T1000 (cell line): Measurements from ENCODE around the gene SLC25A34.
A peak's percentile ranks its signal among the peaks of the same experiment; 100 is the strongest.

Source experiments
- DNase-seq: peaks from one replicate; lab custom pipeline; 2025; ENCODE audit warnings: mixed read lengths; lab: John Stamatoyannopoulos, UW

The SLC25A34 gene

DNA sequence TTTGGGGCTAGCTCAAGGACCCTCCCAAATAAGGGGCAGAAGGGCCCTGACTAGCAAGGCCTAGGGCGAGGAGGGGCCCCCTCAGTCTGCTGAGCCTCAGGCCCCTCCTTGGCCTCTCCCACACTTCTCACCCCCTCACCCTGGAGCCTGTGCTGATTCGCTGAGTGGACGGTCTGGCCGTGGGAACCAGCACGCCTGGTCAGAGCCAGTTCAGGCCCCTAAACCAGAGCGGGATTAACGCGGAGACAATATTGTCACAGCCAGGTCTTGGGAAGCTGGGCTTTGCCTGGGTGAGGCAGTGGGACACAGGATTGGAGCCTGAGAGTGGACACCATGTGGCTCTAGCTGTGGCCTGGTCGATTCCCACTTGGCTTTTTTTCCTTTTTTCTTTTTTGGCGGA is 17.7 kb downstream of the SLC25A34 start:
- DNase-seq: no peak

DNA sequence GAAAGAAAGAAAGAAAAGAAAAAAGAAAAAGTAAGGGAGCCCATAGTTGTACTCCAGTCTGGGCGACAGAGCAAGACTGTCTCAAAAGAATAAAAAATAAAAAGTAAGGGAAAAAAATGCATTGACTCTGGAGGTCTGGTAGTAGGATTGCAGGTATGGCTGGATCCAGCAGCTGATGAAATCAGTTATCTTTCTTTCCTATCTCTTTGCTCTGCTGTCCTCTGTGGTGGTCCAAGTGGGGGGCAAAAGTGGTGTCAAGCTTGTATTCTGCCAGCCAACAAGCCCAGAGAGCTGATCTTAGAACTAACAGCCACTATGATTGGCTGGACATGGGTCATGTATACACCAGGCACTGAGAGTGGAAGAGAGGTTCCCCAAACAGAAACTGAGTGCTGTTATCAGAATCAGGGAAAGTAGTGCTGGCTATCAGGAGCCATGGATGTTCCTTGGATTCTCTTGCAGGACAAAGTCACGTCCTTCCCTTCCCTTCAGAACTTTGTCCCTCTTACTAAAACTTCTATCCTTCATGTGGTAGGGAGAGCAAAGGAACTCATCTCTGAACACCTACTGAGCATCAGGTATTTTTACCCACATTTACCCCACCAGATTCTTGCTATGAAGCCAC is 19.1 kb downstream of the SLC25A34 start:
- DNase-seq: no peak

DNA sequence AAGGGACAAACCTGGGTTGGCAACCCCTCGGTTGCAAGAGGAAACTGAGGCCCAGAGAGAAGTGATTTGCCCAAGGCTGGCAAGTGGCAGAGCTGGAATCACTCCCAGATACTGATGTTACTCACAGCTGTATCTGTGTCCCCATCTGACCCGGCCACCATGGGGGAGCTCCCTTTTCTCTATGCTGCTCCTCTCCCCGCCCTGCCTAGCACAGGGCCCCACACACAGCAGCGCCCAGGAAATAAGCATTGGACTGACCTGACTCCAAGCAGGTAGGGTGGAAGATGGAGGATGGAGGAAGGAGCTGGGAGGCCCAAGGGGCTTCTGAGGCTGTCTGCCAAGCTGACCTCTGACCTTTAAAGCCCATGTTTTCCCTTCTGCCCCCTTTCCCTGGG is 19.6 kb downstream of the SLC25A34 start:
- no peak for DNase-seq

DNA sequence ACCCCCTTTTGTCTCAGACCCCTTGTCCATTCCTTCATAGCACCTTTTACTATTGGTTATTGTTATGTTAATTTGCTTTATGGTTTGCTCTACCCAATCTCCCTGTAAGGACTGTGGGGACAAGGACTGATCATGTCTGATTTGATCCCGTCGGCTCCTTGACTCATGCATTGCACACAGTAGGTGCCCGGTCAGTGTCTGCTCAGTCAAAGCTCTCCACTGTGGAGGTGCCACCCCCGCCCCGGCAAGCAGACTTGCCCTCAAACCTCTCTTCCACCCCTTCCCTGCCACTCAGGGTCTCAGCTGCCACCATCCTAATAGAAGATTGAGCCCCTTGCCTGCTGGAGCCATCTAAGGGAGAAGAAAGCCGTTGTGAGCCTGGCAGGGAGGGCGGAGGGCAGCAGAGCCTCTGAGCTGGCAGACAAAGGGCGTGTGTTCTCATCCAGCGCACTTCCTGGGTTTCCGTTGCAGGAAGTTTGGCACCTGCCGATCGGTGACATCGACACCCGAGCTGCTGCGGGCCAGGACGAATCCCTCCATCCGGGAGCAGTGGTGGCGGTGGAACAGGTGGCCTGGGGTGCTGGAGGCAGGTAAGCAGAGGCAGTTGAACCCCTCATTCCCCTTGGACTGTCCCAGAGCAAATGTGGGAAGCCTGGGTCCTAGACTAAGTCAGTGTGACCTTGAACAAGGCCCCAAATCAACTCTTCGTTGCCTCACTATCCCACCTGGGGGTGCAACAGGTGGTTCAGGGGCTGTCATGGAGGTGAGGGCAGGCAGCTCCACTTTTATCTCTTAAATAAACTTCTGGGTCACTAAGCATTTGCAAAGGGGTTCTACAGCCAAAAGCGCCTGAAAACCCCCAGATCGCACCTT is 20.3 kb downstream of the SLC25A34 start:
- DNase-seq: no peak

DNA sequence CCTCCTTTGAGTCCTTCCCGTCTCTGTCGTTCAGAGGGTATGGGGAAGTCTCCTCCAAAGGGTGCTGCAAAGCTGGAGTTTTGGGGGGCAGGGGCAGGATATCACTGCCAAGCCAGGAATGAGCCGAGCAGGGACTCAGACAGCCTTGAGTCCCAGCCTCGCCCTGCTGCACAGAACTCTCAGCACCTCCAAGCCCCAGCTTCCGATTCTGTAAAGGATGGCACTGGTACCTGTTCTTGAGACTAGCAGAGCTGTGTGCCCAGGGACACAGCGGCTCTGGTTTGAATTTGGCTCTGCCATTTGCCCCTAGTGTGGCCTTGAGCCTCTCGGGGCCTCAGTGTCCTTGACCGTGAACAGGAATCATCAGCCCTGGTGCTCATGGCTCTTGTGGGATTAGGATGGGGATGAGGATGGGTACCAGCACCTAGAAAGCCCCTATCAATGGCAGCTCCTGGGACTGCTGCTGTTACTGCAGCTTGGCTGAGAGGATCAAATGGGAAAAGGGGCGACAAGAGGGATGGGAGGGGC is 21.0 kb downstream of the SLC25A34 start:
- DNase-seq: no peak

DNA sequence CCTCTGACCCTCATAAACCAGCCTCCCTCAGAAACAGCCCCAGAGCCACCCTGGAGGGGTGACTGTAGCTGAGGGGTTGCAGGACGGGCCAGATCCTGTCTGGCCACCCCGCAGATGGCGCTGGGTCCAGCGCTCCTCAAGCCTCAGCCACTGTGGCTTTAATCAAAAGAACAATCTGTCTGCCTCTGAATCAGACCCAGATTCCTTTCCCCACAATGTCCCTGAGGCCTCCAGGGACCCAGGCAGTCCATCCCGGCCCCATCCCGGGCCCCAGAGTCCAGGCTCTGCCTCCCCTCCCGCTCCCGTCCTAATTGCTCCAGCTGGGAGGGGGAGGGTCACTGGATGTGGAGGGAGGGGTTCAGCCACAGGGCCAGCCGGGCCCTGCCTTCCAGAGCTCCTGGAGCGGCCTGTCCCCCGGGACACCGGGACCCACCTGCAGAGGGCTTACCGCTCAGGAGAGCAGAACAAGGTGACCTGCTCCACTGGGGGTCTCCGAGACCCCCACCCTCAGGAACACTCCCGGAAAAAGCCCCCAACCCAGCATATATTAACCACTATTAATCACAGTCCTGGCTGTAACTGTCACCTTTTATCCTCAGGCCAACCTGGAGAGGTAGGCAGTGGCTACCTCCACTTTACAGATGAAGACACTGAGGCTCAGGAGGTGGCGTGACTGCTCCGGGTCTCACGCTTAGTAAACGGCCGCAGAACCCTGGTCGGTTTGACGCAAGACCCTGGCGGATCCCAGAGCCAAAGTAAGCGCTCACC is 21.7 kb downstream of the SLC25A34 start:
- DNase-seq: peak; percentile 21

DNA sequence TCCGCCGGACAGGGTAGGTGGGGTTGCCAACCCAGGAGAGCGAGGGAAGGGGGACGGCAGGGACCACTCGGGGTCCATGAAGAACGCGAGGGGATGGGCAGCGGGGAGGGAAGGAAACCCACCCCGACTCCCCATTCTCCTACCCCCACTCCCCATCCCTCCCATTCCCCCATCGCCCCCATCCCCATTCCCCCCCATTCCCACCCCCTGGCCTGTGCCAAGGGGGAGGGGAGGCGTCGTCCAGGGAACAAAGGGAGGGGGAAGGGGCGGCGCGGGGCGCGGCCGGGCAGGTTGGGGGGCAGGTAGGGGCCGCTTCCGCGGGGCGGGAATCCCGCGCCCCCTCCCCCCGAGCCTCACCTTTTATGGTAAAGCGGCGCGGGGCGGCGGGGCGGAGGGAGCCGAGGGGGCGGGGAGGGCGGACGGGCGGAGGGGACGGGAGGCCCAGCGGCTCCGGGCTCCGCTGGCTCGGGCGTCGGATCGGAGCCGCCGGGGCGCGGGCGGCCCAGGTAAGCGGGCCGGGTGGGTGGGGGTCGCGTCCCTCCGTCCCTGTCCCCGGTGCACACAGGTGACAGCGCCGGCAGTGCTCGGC is 22.4 kb downstream of the SLC25A34 start, which contains the start of gene FBLIM1:
Gene FBLIM1, plus strand, starts transcription at position 453 of the 589 bp plus-strand sequence. CDS start 6,189 bp downstream, outside the sequence.
- no peak for DNase-seq

DNA sequence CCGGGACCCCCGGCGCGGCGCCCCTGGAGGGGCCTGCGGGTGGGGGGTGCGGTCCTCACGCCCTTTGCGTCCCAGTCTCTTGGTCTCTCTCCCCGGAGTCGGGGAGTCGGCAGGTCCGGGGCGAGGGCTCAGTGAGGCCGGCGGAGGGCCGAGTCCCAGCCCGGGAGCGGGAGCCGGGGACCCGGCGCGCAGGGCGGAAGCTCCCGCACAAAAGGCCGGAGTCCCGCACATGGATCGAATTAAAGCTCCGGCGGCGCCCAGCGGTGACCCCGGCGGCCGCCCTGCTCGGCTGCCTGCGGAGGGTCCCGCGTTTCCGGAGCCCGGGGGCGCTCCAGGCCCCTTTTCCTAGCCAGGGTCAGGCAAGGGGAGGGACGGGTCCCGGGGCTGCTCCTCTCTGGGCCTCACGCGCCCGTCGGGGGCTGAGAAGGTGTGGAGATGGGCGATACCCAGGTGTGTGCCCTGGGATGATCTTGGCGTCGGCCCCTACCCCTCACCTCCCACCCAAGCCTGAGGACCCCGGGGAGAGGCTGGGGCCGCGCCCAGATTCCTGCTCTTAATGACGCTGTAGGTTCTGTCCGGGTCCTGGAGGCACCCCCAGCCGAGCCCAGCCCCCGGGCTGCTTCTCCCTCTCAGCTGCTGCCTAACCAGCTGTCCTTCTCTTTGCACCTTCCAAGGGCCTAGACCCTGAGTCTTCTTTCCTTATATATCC is 23.0 kb downstream of the SLC25A34 start:
- DNase-seq: no peak

DNA sequence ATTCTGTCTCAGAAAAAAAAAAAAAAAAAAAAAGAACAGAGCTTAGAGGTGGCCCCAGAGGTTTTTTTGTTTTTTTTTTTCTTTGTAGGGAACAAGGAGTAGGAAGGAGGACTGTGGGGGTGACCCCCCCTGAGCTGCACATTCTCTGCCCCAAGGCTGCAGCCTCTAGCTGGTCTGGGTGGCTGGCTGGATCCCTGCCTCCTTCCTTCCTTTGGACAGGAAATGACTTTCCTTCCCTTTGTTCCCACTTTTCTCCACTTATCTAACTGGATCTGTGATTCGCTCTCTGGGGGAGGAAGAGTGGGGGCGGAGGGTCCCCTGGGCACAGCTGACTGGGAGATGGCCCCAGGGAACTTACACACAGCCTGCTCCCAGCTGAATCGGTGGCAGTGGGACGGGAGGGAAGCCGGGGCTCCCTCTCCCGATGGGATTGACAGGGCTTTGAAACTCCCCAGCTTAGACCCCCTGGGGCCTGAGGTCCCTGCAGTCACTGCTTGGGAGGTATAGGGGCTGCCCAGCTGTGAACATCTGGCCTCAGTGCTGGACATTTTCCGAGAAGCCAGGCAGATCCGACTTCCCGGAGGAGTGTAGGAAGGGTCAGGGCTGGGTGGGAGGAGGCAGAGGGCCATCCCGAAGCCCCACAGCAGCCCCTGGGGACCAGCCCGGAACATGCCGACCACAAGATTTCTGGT is 24.6 kb downstream of the SLC25A34 start:
- DNase-seq: peak; percentile 63

DNA sequence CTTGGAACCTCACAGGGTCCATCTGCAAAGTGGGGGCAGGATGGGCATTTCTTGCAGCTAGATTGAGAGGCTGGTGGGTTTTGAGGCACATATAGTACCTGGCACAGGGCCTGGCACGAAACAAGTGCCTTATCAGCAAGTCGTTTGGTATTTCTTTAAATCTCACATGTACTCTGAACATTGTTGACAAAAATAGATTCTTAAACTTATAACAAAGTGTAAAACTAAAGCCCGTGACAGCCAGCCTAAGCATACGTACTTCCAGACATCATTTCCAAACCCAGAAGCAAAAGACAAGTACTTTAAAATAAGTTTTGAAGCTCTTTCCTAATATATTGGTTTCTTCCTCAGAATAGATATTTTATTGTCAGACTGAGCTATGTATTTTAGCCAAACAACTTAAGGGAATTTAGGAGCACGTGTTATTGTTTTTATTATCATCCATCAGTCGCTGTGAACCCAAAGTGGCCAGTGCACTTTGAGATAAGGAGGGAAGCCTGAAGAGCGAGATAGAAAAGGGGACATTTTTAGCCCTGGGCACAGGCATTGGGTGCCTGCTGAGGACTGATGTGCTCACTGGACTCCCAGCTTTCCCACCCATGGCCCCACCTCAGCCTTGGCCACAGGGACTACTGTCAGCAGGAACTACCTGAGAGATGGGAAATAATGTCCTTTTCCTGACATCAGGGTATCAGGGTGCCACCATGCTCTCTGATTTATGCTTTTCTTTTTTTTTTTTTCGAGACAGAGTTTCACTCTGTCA is 25.5 kb downstream of the SLC25A34 start:
- DNase-seq: no peak

DNA sequence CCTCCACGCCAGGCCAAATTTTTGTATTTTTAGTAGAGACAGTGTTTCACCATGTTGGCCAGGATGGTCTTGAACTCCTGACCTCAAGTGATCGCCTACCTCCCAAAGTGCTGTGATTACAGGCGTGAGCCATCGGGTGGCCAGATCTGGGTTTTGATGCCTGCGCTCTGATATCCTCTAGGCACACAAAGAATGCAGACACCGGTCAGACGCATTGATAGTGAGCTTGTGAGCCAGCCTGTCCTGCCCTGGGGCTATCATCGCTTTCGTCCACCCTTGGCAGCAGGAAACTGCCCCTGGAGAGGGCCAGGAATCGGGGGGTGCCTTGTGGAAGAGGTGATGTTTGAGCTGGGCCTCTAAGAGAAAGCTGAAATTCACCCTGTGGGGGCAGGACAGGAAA is 26.5 kb downstream of the SLC25A34 start:
- DNase-seq: no peak

DNA sequence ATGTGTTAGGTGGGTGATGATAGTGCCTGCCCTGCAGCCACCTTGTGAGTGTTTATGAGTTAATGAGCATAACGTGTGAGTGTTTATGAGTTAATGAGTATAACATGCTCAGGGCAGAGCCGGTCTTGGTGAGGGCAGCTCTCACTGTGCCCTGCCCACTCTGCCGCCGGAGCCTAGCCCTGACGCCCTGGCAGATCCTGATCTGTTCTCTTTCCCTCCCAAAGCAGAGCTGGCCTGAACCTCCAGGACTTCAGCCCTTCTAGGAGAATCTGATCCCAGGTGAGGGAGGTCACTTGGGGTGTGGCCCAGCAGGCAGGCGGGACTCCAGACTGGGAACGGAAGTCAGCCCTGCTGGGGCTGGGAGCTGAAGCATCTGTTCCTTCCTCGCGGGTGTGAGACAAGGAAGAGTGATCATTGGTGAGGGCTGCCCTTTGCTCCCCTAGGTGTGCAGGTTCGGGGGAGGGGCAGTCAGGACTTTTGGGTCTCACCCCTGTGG is 28.3 kb downstream of the SLC25A34 start:
- DNase-seq: no peak

DNA sequence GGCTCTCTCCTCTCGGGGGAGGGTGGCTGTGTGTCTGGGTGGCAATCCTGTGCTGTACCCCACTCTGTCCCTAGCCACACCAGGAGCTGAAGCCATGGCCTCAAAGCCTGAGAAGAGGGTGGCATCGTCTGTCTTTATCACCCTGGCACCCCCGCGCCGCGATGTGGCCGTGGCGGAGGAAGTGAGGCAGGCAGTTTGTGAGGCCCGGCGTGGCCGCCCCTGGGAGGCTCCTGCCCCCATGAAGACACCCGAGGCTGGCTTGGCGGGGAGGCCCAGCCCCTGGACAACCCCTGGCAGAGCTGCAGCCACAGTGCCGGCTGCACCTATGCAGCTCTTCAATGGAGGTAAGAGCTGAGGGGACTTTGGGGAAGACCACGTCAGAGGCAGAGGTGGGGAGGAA is 28.8 kb downstream of the SLC25A34 start:
- no peak for DNase-seq

DNA sequence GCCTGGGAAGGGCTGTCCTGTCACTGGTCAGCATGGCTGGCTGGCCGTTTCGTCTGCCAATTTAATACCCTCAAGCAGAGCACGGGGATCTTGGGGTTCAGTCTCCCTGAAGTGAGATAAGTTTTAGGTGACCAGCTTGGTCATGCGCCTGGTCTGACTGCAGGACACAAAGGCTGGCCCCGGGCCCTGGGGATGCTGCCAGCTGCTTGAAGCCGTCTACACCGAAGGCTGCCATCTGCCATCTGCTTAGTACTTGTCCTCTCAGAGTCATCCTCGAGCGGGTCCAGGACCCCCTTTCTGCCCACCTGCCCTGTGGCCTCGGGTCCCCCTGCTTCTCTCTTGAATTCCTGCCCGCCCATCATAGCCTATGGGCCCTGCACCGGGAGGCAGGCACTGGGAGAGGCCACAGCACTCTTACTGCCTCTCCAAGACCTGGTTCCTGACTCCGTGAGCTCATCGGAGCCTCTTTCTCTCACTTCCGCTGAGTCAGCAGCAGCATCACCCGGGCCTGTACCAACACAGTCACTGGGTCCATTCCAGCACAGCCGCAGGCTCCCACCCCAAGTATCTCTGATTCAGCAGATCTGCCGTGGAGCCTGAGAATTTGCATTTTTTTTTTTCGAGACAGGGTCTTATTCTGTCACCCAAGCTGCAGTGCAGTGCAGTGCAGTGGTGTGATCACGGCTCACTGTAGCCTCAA is 29.6 kb downstream of the SLC25A34 start:
- peak; percentile 64 for DNase-seq

DNA sequence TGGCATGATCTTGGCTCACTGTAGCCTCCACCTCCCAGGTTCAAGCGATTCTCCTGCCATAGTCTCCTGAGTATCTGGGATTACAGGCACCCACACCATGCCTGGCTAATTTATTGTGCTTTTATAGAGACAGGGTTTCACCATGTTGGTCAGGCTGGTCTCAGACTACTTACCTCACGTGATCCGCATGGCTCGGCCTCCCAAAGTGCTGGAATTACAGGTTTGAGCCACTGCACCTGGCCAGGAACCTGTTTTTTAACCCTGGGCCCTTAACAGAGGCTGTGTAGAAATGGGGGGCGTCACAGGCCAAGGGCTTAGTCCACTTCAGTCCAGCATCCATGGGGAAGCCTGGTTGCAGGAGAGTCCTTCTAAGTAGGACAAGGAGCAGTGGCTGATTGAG is 31.9 kb downstream of the SLC25A34 start:
- DNase-seq: no peak

DNA sequence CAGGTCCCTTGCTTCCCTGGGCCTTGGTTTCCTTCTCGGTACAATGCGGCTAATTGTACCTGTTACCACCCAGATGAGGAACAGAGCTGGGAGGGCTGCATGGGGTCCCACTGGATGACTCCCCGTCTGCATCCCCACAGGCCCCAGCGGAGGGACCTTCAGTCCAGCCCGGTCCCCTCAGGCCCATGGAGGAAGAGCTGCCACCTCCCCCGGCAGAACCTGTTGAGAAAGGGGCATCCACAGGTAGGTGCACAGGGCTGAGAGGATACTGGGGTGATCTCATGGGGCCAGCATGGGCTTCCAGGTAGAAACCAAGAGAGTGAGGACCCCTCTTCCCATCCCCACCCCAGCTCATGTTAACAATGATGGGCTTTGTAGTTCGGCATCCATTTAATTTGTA is 32.3 kb downstream of the SLC25A34 start:
- no peak for DNase-seq

DNA sequence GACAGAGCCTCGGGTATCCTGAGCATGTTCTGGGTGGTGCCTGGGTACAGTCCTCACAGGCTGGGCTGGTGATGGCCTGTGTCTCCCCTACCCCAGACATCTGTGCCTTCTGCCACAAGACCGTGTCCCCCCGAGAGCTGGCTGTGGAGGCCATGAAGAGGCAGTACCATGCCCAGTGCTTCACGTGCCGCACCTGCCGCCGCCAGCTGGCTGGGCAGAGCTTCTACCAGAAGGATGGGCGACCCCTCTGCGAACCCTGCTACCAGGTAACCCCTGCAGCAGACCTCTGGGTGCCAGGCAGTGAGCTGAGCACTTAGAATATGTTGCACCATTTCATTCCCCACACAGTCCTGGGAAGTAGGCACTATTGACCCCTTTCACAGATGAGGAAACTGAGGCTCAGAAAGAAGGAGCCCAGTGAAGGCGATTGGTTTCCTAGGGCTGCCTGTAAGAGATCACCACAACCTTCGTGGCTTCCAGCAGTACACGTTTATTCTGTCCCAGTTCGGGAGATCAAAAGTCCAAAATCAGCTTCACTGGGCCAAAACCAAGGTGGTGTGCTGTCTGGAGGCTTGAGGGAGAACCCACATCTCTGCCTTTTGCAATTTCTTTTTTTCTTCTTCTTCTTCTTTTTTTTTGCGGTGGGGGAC is 34.4 kb downstream of the SLC25A34 start:
- no peak for DNase-seq

DNA sequence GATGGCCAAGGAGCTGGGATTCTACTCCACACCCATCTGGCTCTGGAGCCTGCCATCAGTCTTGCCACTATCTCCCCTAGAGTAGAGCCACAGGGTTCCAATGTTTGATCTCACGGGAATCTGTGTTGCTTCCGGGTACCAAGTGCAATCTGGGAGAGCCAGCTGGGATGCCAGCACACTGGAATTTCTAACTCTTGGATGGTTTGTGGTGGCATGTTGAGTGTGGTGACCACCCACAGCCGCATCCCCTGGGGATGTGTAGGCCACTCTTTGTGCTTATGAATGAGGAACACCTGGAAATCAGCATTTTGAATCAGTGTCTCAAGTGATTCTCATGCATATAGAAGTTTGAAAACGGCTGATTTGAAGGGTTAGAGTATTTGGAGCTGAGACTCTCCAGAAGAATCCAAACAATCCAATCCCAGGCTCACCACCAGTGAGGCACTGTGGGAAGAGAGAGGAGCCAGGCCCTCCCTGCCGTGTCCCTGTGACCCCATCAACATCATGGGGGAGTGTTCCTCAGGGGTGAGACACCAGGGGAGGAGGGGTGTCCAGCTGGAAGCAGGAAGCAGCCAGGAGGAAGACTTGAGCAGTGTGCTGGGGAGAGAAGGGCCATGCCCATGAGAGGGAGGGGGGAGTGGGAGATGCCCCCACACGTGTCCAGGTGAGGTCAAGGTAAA is 35.9 kb downstream of the SLC25A34 start:
- no peak for DNase-seq
